Measurements from ENCODE around the gene NTM. TPM values are rescaled to one million over a fixed set of nuclear protein-coding genes. Genes with fewer than 3 reads are reported as not detected.

NTM gene
- total and polyA plus RNA-seq, 2 donors from 2014 or later, result 0.92 to 10.3 TPM

GRCh38 chr11:132349811-132350733 lies 979.7 kb downstream of the NTM start:
- no peak for FAIRE-seq
- Histone ChIP-seq H3K27ac (ENCODE audit: low read depth in 2 of 2, low read length in 2 of 2) (no peak overlapping the region), H3K9me3 (ENCODE audit: control insufficient read depth in 2 of 3, insufficient read depth in 1 of 3, low read length in 3 of 3) (no peaks in the 10 kb centered on the region), H3K27me3 (ENCODE audit: control insufficient read depth, insufficient read depth, low read length) (no peaks in the 10 kb centered on the region), H3K9ac (ENCODE audit: low read length in 3 of 3) (no peak overlapping the region), H3K36me3 (ENCODE audit: control insufficient read depth in 2 of 3, insufficient read depth in 3 of 3, low read length in 3 of 3) (no peaks in the 10 kb centered on the region), H3K4me1 (ENCODE audit: control insufficient read depth in 2 of 3, insufficient read depth in 2 of 3, low read depth in 1 of 3, low read length in 3 of 3) (no peaks in the 10 kb centered on the region), H3K4me3 (ENCODE audit: low read length in 3 of 3) (no peak overlapping the region)
- no peak for TF ChIP-seq CTCF (IDR thresholded peaks at IDR 0.05; ENCODE audit: borderline replicate concordance, extremely low read depth, insufficient read depth)
- no peak for DNase-seq
- intact Hi-C loops (cut with DNase I), result no loop called here

- Histone ChIP-seq H3K27ac (ENCODE audit: low read depth in 2 of 2, low read length in 2 of 2) (no peak overlapping the region), H3K27me3 (ENCODE audit: control insufficient read depth, insufficient read depth, low read length) (no peaks in the 10 kb centered on the region), H3K9me3 (ENCODE audit: control insufficient read depth in 2 of 3, insufficient read depth in 1 of 3, low read length in 3 of 3) (no peaks in the 10 kb centered on the region), H3K36me3 (ENCODE audit: control insufficient read depth in 2 of 3, insufficient read depth in 3 of 3, low read length in 3 of 3) (no peaks in the 10 kb centered on the region), H3K4me1 (ENCODE audit: control insufficient read depth in 2 of 3, insufficient read depth in 2 of 3, low read depth in 1 of 3, low read length in 3 of 3) (no peaks in the 10 kb centered on the region), H3K4me3 (ENCODE audit: low read length in 3 of 3) (no peak overlapping the region), H3K9ac (ENCODE audit: low read length in 3 of 3) (no peak overlapping the region)
- DNase-seq (no peak), FAIRE-seq (no peak)
- TF ChIP-seq CTCF (IDR thresholded peaks at IDR 0.05; ENCODE audit: borderline replicate concordance, extremely low read depth, insufficient read depth), result no peak
- intact Hi-C loops (cut with DNase I), result no loop called here
These were observed 980.6 kb downstream of the NTM start for GRCh38 chr11:132351050-132351449.

- FAIRE-seq (no peak), DNase-seq (no peak)
- intact Hi-C loops (cut with DNase I), result no loop called here
- no peaks in the 10 kb centered on the region for H3K4me1 ChIP-seq (ENCODE audit: control insufficient read depth in 2 of 3, insufficient read depth in 2 of 3, low read depth in 1 of 3, low read length in 3 of 3)
- H3K4me3 ChIP-seq (ENCODE audit: low read length in 3 of 3), result no peak overlapping the region
- TF ChIP-seq CTCF (IDR thresholded peaks at IDR 0.05; ENCODE audit: borderline replicate concordance, extremely low read depth, insufficient read depth), result no peak
- H3K9me3 ChIP-seq (ENCODE audit: control insufficient read depth in 2 of 3, insufficient read depth in 1 of 3, low read length in 3 of 3), result no peaks in the 10 kb centered on the region
- H3K27me3 ChIP-seq (ENCODE audit: control insufficient read depth, insufficient read depth, low read length), result no peaks in the 10 kb centered on the region
- H3K9ac ChIP-seq (ENCODE audit: low read length in 3 of 3), result no peak overlapping the region
- no peaks in the 10 kb centered on the region for H3K36me3 ChIP-seq (ENCODE audit: control insufficient read depth in 2 of 3, insufficient read depth in 3 of 3, low read length in 3 of 3)
- no peak overlapping the region for H3K27ac ChIP-seq (ENCODE audit: low read depth in 2 of 2, low read length in 2 of 2)
These were observed 982.1 kb downstream of the NTM start for GRCh38 chr11:132352497-132352896.
